ENCODE results near the gene VSTM2L. TPM values are rescaled to one million over a fixed set of nuclear protein-coding genes. Genes with fewer than 3 reads are reported as not detected.

The VSTM2L gene
- polyA plus RNA-seq, 2 of the 4 experiments (the other 2 are of a cell fraction) = 2.0 to 5.8 TPM

GRCh38 chr20:37988306-37988954 is 85.5 kb downstream of the VSTM2L start:
- Histone ChIP-seq H3K4me3 (no peak overlapping the region), H3K27ac (peak overlapping the region in 1 of 2 experiments; percentile 59; a peak in 1 of 6 replicates), H3K9me3 (no peaks in the 10 kb centered on the region), H3K4me1 (peaks cover 55% of the 10 kb centered on the region), H3K4me2 (no peak overlapping the region)
- ChIA-PET CTCF (interaction anchor here (1.2 to 2.0 kb wide), 5 partner anchors 9 to 424 kb away, joined by 3 to 8 read pairs (median 3); partner anchors contain the start of gene VSTM2L), POLR2A (no interaction called here)
- DNase-seq (ENCODE audit: low read depth in 1 of 2, low spot score in 1 of 2) = no peak
- no peak for FAIRE-seq
- WGBS (ENCODE audit: missing lambda C conversion rate) = 94% methylated on average over 5 of the region's 5 CpGs
- no peak for TF ChIP-seq CHD4 (IDR thresholded peaks at IDR 0.05; ENCODE audit: borderline replicate concordance)
- no peak for TF ChIP-seq JUNB (IDR thresholded peaks at IDR 0.05)
- no peak for TF ChIP-seq CTCF (IDR thresholded peaks at IDR 0.05)
- TF ChIP-seq, protein P1, sequence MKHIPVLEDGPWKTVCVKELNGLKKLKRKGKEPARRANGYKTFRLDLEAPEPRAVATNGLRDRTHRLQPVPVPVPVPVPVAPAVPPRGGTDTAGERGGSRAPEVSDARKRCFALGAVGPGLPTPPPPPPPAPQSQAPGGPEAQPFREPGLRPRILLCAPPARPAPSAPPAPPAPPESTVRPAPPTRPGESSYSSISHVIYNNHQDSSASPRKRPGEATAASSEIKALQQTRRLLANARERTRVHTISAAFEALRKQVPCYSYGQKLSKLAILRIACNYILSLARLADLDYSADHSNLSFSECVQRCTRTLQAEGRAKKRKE (CRISPR knock-in tag; IDR thresholded peaks at IDR 0.05; ENCODE audit: low read depth) = no peak
- ATAC-seq = no peak

DNA sequence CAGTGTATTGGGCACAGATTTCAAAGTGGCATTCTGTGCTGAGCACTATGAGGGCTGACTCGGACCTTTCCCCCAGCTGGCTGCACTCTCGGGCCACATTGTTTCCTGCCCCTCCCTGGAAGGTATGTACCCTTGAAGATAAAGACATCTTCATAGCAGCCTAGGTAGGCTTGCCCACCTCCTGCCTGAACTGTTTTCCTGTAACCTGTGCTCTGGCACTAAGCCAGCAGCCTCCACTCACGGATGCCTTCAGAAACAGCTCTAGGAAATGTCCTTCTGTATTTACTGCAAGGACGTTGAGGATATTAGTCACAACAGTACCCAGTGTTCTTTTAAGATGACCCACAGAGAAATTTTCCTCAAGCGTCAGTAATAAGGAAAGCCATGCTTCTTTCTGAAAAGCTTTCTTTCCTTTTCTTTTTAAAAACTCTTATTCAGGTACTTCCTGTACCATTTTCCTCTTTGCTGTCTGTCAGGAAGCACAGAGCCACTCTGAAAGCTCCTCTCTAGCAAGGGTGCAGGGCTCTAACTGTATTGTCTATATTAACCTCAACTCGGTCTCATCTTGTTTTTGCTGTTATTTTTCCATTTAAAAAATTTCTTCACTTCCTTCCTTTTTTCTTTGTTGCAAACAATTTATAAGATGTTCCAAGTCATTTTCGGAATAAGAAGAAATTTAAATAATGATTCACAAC is 86.8 kb downstream of the VSTM2L start:
- H3K9me3 ChIP-seq = no peaks in the 10 kb centered on the region
- POLR2A ChIA-PET = no interaction called here
- peaks cover 67% of the 10 kb centered on the region for H3K4me1 ChIP-seq
- H3K27ac ChIP-seq = peak overlapping the region in 1 of 2 experiments; percentile 14; a peak in 1 of 6 replicates
- ATAC-seq (no peak), DNase-seq (ENCODE audit: low read depth in 1 of 2, low spot score in 1 of 2) (no peak), FAIRE-seq (no peak)
- CTCF ChIA-PET = no interaction called here
- 65% methylated on average over 7 of the region's 7 CpGs for WGBS (ENCODE audit: missing lambda C conversion rate)
- peak overlapping the region; percentile 38; the same call in 2 of the 3 replicates for H3K4me2 ChIP-seq
- no peak overlapping the region for H3K4me3 ChIP-seq
- TF ChIP-seq RNF2 (IDR thresholded peaks at IDR 0.05; ENCODE audit: borderline replicate concordance, low read depth) (no peak), HDAC2 (IDR thresholded peaks at IDR 0.05) (no peak), CBX8 (IDR thresholded peaks at IDR 0.05) (no peak), PHF8 (IDR thresholded peaks at IDR 0.05; ENCODE audit: borderline replicate concordance, low read depth) (no peak), KDM1A (IDR thresholded peaks at IDR 0.05; ENCODE audit: low read depth) (no peak), RARB (CRISPR knock-in tag; IDR thresholded peaks at IDR 0.05) (no peak), POLR2AphosphoS2 (conservative IDR thresholded peaks at IDR 0.05; ENCODE audit: low read length) (no peak), JUNB (IDR thresholded peaks at IDR 0.05) (no peak), BHLHE40 (IDR thresholded peaks at IDR 0.05; ENCODE audit: low read depth, low read length) (no peak), TP53 (CRISPR knock-in tag; IDR thresholded peaks at IDR 0.05) (no peak), GATA3 (IDR thresholded peaks at IDR 0.05; ENCODE audit: borderline replicate concordance) (no peak), FOSL2 (IDR thresholded peaks at IDR 0.05) (no peak), FOSL2 (CRISPR knock-in tag; IDR thresholded peaks at IDR 0.05) (no peak), ESRRA (IDR thresholded peaks at IDR 0.05; ENCODE audit: borderline replicate concordance, low read length) (no peak), POLR2A (IDR thresholded peaks at IDR 0.05; ENCODE audit: low read length) (no peak), CTCF (IDR thresholded peaks at IDR 0.05) (no peak)
- TF ChIP-seq, protein P2, sequence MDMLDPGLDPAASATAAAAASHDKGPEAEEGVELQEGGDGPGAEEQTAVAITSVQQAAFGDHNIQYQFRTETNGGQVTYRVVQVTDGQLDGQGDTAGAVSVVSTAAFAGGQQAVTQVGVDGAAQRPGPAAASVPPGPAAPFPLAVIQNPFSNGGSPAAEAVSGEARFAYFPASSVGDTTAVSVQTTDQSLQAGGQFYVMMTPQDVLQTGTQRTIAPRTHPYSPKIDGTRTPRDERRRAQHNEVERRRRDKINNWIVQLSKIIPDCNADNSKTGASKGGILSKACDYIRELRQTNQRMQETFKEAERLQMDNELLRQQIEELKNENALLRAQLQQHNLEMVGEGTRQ (IDR thresholded peaks at IDR 0.05) = no peak
